HepG2 (cell line): ENCODE results near the gene THEM5. TPM values are rescaled to one million over a fixed set of nuclear protein-coding genes. Genes with fewer than 3 reads are reported as not detected.

Experiments
- ATAC-seq: fragments of 200-7000 bp; cut with Tn5 transposase; 3 replicates; pipeline ENCODE4 v1.9.1; 2020; ENCODE audit warnings: mild to moderate bottlenecking, moderate library complexity
- BruUV-seq: library from RNA; stranded (reverse); fragments of 400-500 nt; replicated peaks from 2 replicates; lab custom pipeline; 2021; lab: Mats Ljungman, UMichigan
- CTCF ChIA-PET: fragments of 300-600 bp; formaldehyde crosslinking; extraction: SDS; loops from one replicate; lab custom pipeline; 2021; ENCODE audit warnings: low total read pairs, inconsistent platforms, low intra/inter-chr PET ratio; lab: Yijun Ruan, JAX
- POLR2A ChIA-PET: fragments of 350-600 bp; sonication (Branson Sonifier 250); formaldehyde crosslinking; loops from one replicate; lab custom pipeline; 2020; ENCODE audit warnings: antibody characterized with exemption, inconsistent platforms; lab: Yijun Ruan, JAX
- DNase-seq: peaks from one replicate; pipeline ENCODE4 v3.0.0-alpha.2; 2015; ENCODE audit warnings: low spot score
- FAIRE-seq: peaks from 3 replicates; lab custom pipeline; 2011; peaks lifted over from hg19 to GRCh38; lab: Jason Lieb, UNC
- H2AFZ ChIP-seq: one replicate; pipeline ENCODE4 v1.6.1; 2011; ENCODE audit warnings: low read length, inconsistent platforms
- H3K27ac ChIP-seq: fragments of 300-600 bp; 3 replicates; pipeline ENCODE4 v1.8.0; 2011; ENCODE audit warnings: mixed run types, mild to moderate bottlenecking, mixed read lengths, low read length, inconsistent platforms; ENCODE audit not compliant: insufficient read depth; ENCODE audit errors: extremely low read length
- H3K27me3 ChIP-seq, 2 experiments: fragments of 200-600 bp in 1 of 2; 2 replicates in 1 of 2; 3 replicates in 1 of 2; pipeline versions ENCODE4 v1.6.0 to v1.8.0; 2011; ENCODE audit warnings: low read length in 2 of 2, mild to moderate bottlenecking in 2 of 2, moderate library complexity in 2 of 2, inconsistent platforms in 1 of 2; ENCODE audit not compliant: insufficient read depth in 2 of 2, control insufficient read depth in 1 of 2
- H3K36me3 ChIP-seq, 2 experiments: fragments of 200-600 bp in 1 of 2; replicated peaks in 1 of 2; 2 replicates in 1 of 2; 3 replicates in 1 of 2; pipeline versions ENCODE4 v1.5.1 to v1.8.0; 2011; ENCODE audit warnings: low read length in 2 of 2, inconsistent platforms in 1 of 2; ENCODE audit not compliant: insufficient read depth in 2 of 2, control insufficient read depth in 1 of 2
- H3K4me1 ChIP-seq: 2 replicates; pipeline ENCODE4 v1.5.1; 2012; ENCODE audit warnings: low read length, inconsistent platforms; ENCODE audit not compliant: insufficient read depth
- H3K4me2 ChIP-seq: 2 replicates; pipeline ENCODE4 v1.6.0; 2011; ENCODE audit warnings: low read depth, low read length, inconsistent platforms
- H3K4me3 ChIP-seq, 3 experiments: fragments of 200-600 bp in 1 of 3; sonication (generic), shearing (Covaris generic) in 1 of 3; replicated peaks in 1 of 3; 2 replicates each; pipeline ENCODE4 v1.5.1; 2011 to 2016; ENCODE audit warnings: low read length in 3 of 3, inconsistent platforms in 2 of 3, low read depth in 2 of 3, mild to moderate bottlenecking in 2 of 3, control low read depth in 1 of 3, mixed read lengths in 1 of 3; ENCODE audit not compliant: insufficient read depth in 1 of 3
- H3K79me2 ChIP-seq: one replicate; pipeline ENCODE4 v1.6.1; 2011; ENCODE audit warnings: low read length, inconsistent platforms; ENCODE audit not compliant: insufficient read depth
- H3K9ac ChIP-seq: 2 replicates; pipeline ENCODE4 v1.6.0; 2011; ENCODE audit warnings: mild to moderate bottlenecking, low read depth, low read length, inconsistent platforms; ENCODE audit not compliant: insufficient read depth
- H3K9me3 ChIP-seq: 2 replicates; pipeline ENCODE4 v1.5.1; 2012; ENCODE audit warnings: mild to moderate bottlenecking, low read length
- H4K20me1 ChIP-seq: 2 replicates; pipeline ENCODE4 v1.6.0; 2011; ENCODE audit warnings: inconsistent platforms, mild to moderate bottlenecking, low read length, moderate library complexity; ENCODE audit not compliant: insufficient read depth
- ATF3 ChIP-seq: sonication (generic); formaldehyde crosslinking; IDR thresholded peaks from 2 replicates; pipeline ENCODE4 v1.4.0; 2020; ENCODE audit warnings: missing genetic modification reagents
- CERS6 ChIP-seq: sonication (generic); formaldehyde crosslinking; IDR thresholded peaks from 2 replicates; pipeline ENCODE4 v1.5.0; 2020; ENCODE audit warnings: missing genetic modification reagents
- CREM ChIP-seq, 2 experiments: sonication (generic) in 1 of 2; formaldehyde crosslinking in 1 of 2; IDR thresholded peaks; 2 replicates each; pipeline versions ENCODE4 v1.4.0 to v1.6.1; 2016 to 2020; ENCODE audit warnings: antibody characterized with exemption in 1 of 2, mild to moderate bottlenecking in 1 of 2, missing genetic modification reagents in 1 of 2
- DDIT3 ChIP-seq: sonication (generic); formaldehyde crosslinking; IDR thresholded peaks from 2 replicates; pipeline ENCODE4 v1.4.0; 2020; ENCODE audit warnings: mild to moderate bottlenecking, missing genetic modification reagents
- ELK4 ChIP-seq: sonication (generic); formaldehyde crosslinking; IDR thresholded peaks from 2 replicates; pipeline ENCODE4 v1.9.0; 2021; ENCODE audit warnings: missing genetic modification reagents, borderline replicate concordance
- GRHL1 ChIP-seq: sonication (generic); formaldehyde crosslinking; conservative IDR thresholded peaks from 2 replicates; pipeline ENCODE4 v1.8.0; 2022; ENCODE audit warnings: missing genetic modification reagents
- HNRNPH1 ChIP-seq: fragments of 200-400 bp; formaldehyde crosslinking; optimal IDR thresholded peaks from 2 replicates; pipeline ENCODE3; 2017; ENCODE audit warnings: mild to moderate bottlenecking, low read depth, low read length
- HNRNPLL ChIP-seq: fragments of 200-400 bp; formaldehyde crosslinking; IDR thresholded peaks from 2 replicates; pipeline ENCODE4 v1.6.1; 2017; ENCODE audit warnings: mild to moderate bottlenecking, low read depth, low read length; ENCODE audit not compliant: poor library complexity, severe bottlenecking
- NFRKB ChIP-seq: fragments of 450-650 bp; IDR thresholded peaks from 2 replicates; pipeline ENCODE4 v1.6.1; 2017
- NR0B2 ChIP-seq: sonication (generic); formaldehyde crosslinking; IDR thresholded peaks from 2 replicates; pipeline ENCODE4 v1.4.0; 2020; ENCODE audit warnings: mild to moderate bottlenecking, missing genetic modification reagents
- RBFOX2 ChIP-seq: fragments of 200-400 bp; formaldehyde crosslinking; IDR thresholded peaks from 2 replicates; pipeline ENCODE4 v1.6.1; 2017; ENCODE audit warnings: low read depth, mild to moderate bottlenecking, low read length
- SRF ChIP-seq: IDR thresholded peaks from 2 replicates; pipeline ENCODE4 v1.6.1; 2011; ENCODE audit warnings: mild to moderate bottlenecking, low read depth, low read length, moderate library complexity
- TEAD2 ChIP-seq: sonication (generic); formaldehyde crosslinking; IDR thresholded peaks from 2 replicates; pipeline ENCODE4 v1.9.0; 2021; ENCODE audit warnings: missing genetic modification reagents
- ZFAT ChIP-seq: sonication (generic); formaldehyde crosslinking; conservative IDR thresholded peaks from 2 replicates; pipeline ENCODE4 v1.8.1; 2023; ENCODE audit warnings: missing genetic modification reagents, inconsistent platforms
- ZNF143 ChIP-seq: sonication (generic); formaldehyde crosslinking; IDR thresholded peaks from 2 replicates; pipeline ENCODE4 v1.4.0; 2020; ENCODE audit warnings: missing genetic modification reagents
- ZNF274 ChIP-seq: sonication (generic); formaldehyde crosslinking; IDR thresholded peaks from 2 replicates; pipeline ENCODE4 v1.5.1; 2020; ENCODE audit warnings: mild to moderate bottlenecking, missing genetic modification reagents
- ZNF468 ChIP-seq: sonication (generic); formaldehyde crosslinking; IDR thresholded peaks from 2 replicates; pipeline ENCODE4 v1.8.0; 2022; ENCODE audit warnings: mild to moderate bottlenecking, moderate library complexity, missing genetic modification reagents
- ZNF766 ChIP-seq: sonication (generic); formaldehyde crosslinking; IDR thresholded peaks from 2 replicates; pipeline ENCODE4 v1.5.0; 2020; ENCODE audit warnings: missing genetic modification reagents, borderline replicate concordance
- ZNF883 ChIP-seq: sonication (generic); formaldehyde crosslinking; IDR thresholded peaks from 2 replicates; pipeline ENCODE4 v1.5.1; 2020; ENCODE audit warnings: mild to moderate bottlenecking, missing genetic modification reagents; ENCODE audit errors: not compliant biosample characterization
- WGBS: methylation state at CpG from one replicate; pipeline ENCODE4 v1.1.6; 2017; ENCODE audit warnings: low lambda C conversion rate; 5-methylcytosine and 5-hydroxymethylcytosine counted together
- in situ Hi-C: cut with HindIII; loops from 2 replicates; pipeline ENCODE4 v1.10.0; 2017; ENCODE audit warnings: low pct_unique_long_range_greater_than_20kb; ENCODE audit not compliant: extremely low pct_ligation_motif_present
- intact Hi-C: fragments of 100-400 bp; cut with micrococcal nuclease; formaldehyde crosslinking; loops from one replicate; pipeline ENCODE4 v1.10.0; 2022; ENCODE audit not compliant: unreplicated experiment
- polyA plus RNA-seq, 8 experiments: library from polyadenylated mRNA; depleted of rRNA in 3 of 8; stranded (reverse) in 7 of 8; unstranded in 1 of 8; fragments of >200 nt; fragmentation: Illumina TruSeq in 4 of 8; extraction: Trizol in 4 of 8; gene quantifications; 2 replicates each; pipeline versions ENCODE4 v1.2.1 to v1.2.3, GENCODE V29; 2011 to 2016; ENCODE audit warnings: low read depth in 4 of 8, missing spikeins in 1 of 8, mixed read lengths in 1 of 8; ENCODE audit not compliant: insufficient read depth in 1 of 8
- total RNA-seq, 5 experiments: library from RNA; depleted of rRNA; stranded (reverse); fragments of >200 nt; fragmentation: Illumina TruSeq; extraction: Trizol; gene quantifications; 2 replicates each; pipeline ENCODE4 v1.2.3, GENCODE V29; 2016; ENCODE audit warnings: low read depth in 1 of 5

The THEM5 gene
- total and polyA plus RNA-seq, 2 of the 13 experiments (the other 11 are each of a cell fraction or from before 2014, with no cell fraction given): not detected

- H3K9me3 ChIP-seq: no peaks in the 10 kb centered on the region
- H2AFZ ChIP-seq: no peak overlapping the region
- H3K4me3 ChIP-seq: no peak overlapping the region
- H3K4me2 ChIP-seq: no peak overlapping the region
- H3K36me3 ChIP-seq: no peaks in the 10 kb centered on the region
- no peak for DNase-seq
- no peak for ATAC-seq
- no peak overlapping the region for H3K27ac ChIP-seq
- H3K4me1 ChIP-seq: no peaks in the 10 kb centered on the region
- FAIRE-seq: no peak
- TF ChIP-seq NFRKB: no peak
- no peak for TF ChIP-seq CREM (IDR thresholded peaks at IDR 0.05)
- TF ChIP-seq CREM (CRISPR knock-in tag; IDR thresholded peaks at IDR 0.05): no peak
- no peak for TF ChIP-seq ELK4 (CRISPR knock-in tag)
- TF ChIP-seq SRF: no peak
- no peak for TF ChIP-seq ZNF274 (CRISPR knock-in tag)
- TF ChIP-seq HNRNPLL: no peak
- no peak for TF ChIP-seq ZNF766
- no peak for TF ChIP-seq ATF3 (CRISPR knock-in tag)
- no peak for TF ChIP-seq NR0B2
- no peak for TF ChIP-seq GRHL1 (CRISPR knock-in tag)
- TF ChIP-seq RBFOX2: no peak
- no peak for TF ChIP-seq HNRNPH1
- no peak for TF ChIP-seq CERS6 (CRISPR knock-in tag)
- TF ChIP-seq TEAD2 (CRISPR knock-in tag): no peak
- no peak for TF ChIP-seq ZNF143 (CRISPR knock-in tag)
- no peak for TF ChIP-seq ZNF468
- TF ChIP-seq ZFAT (CRISPR knock-in tag): no peak
- no peak for TF ChIP-seq DDIT3 (CRISPR knock-in tag)
- no peak for TF ChIP-seq ZNF883 (CRISPR knock-in tag)
- TF ChIP-seq, all 625 proteins: peak for 0
- in situ Hi-C loops: no loop called here
- H4K20me1 ChIP-seq: no peaks in the 10 kb centered on the region
- no peak overlapping the region for H3K9ac ChIP-seq
- POLR2A ChIA-PET: no interaction called here
- CTCF ChIA-PET: no interaction called here
- WGBS: 40% methylated on average over 7 of the region's 7 CpGs
- H3K27me3 ChIP-seq: no peaks in the 10 kb centered on the region
- no peaks in the 10 kb centered on the region for H3K79me2 ChIP-seq
- BruUV-seq: no TSS peak
- intact Hi-C loops: no loop called here
Observed at GRCh38 chr1:151867765-151868411, 14.4 kb upstream of the THEM5 start.
